ENCODE results near the gene UFL1. TPM values are rescaled to one million over a fixed set of nuclear protein-coding genes. Genes with fewer than 3 reads are reported as not detected.

Gene UFL1
- total and polyA plus RNA-seq, 4 donors: 13.1 to 25.9 (median 17.8) TPM

GRCh38 chr6:96532399-96532798 is 10.8 kb downstream of the UFL1 start:
- Histone ChIP-seq H3K4me3 (ENCODE audit: low read depth in 1 of 3, low read length in 3 of 3) (no peak overlapping the region), H3K27me3 (ENCODE audit: control insufficient read depth in 4 of 4, insufficient read depth in 4 of 4, low read length in 3 of 4) (no peaks in the 10 kb centered on the region), H3K27ac (ENCODE audit: low read depth in 1 of 2, low read length in 2 of 2) (no peak overlapping the region), H3K9me3 (ENCODE audit: control insufficient read depth in 4 of 4, low read length in 3 of 4) (no peaks in the 10 kb centered on the region), H3K4me1 (ENCODE audit: control insufficient read depth in 4 of 4, insufficient read depth in 4 of 4, low read length in 3 of 4) (no peaks in the 10 kb centered on the region), H3K9ac (ENCODE audit: low read depth in 1 of 2, low read length in 2 of 2) (no peak overlapping the region), H3K36me3 (ENCODE audit: control insufficient read depth in 4 of 4, insufficient read depth in 3 of 4, low read depth in 1 of 4, low read length in 3 of 4) (peaks cover 3 to 52% (median 37%) of the 10 kb centered on the region in 4 donors)
- 93% methylated on average over 1 of the region's 1 CpG for WGBS
- TF ChIP-seq, protein P1, sequence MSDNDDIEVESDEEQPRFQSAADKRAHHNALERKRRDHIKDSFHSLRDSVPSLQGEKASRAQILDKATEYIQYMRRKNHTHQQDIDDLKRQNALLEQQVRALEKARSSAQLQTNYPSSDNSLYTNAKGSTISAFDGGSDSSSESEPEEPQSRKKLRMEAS (IDR thresholded peaks at IDR 0.05): no peak
- DNase-seq (ENCODE audit: low spot score): no peak

GRCh38 chr6:96537726-96538125 is 16.1 kb downstream of the UFL1 start:
- Histone ChIP-seq H3K9me3 (ENCODE audit: control insufficient read depth in 4 of 4, low read length in 3 of 4) (no peaks in the 10 kb centered on the region), H3K9ac (ENCODE audit: low read depth in 1 of 2, low read length in 2 of 2) (no peak overlapping the region), H3K4me3 (ENCODE audit: low read depth in 1 of 3, low read length in 3 of 3) (no peak overlapping the region), H3K4me1 (ENCODE audit: control insufficient read depth in 4 of 4, insufficient read depth in 4 of 4, low read length in 3 of 4) (no peaks in the 10 kb centered on the region), H3K36me3 (ENCODE audit: control insufficient read depth in 4 of 4, insufficient read depth in 3 of 4, low read depth in 1 of 4, low read length in 3 of 4) (peaks cover 2 to 32% (median 29%) of the 10 kb centered on the region in 4 donors), H3K27ac (ENCODE audit: low read depth in 1 of 2, low read length in 2 of 2) (no peak overlapping the region), H3K27me3 (ENCODE audit: control insufficient read depth in 4 of 4, insufficient read depth in 4 of 4, low read length in 3 of 4) (no peaks in the 10 kb centered on the region)
- TF ChIP-seq YY1 (IDR thresholded peaks at IDR 0.05): no peak
- TF ChIP-seq NR2F2 (IDR thresholded peaks at IDR 0.05): no peak
- TF ChIP-seq ZBTB33 (IDR thresholded peaks at IDR 0.05): no peak
- no peak for TF ChIP-seq HNF4G (IDR thresholded peaks at IDR 0.05)
- TF ChIP-seq, protein P1 (IDR thresholded peaks at IDR 0.05): no peak
- no peak for TF ChIP-seq JUND (IDR thresholded peaks at IDR 0.05)
- TF ChIP-seq HNF4A (conservative IDR thresholded peaks at IDR 0.05): no peak
- no peak for TF ChIP-seq RAD21 (IDR thresholded peaks at IDR 0.05)
- TF ChIP-seq RXRA (IDR thresholded peaks at IDR 0.05): no peak
- TF ChIP-seq TAF1 (conservative IDR thresholded peaks at IDR 0.05): no peak
- TF ChIP-seq SP1 (IDR thresholded peaks at IDR 0.05): no peak
- TF ChIP-seq FOXA1 (IDR thresholded peaks at IDR 0.05): no peak
- TF ChIP-seq ATF3 (IDR thresholded peaks at IDR 0.05): no peak
- TF ChIP-seq GABPA (IDR thresholded peaks at IDR 0.05 in 1 of 2, conservative IDR thresholded peaks at IDR 0.05 in 1 of 2): no peak
- TF ChIP-seq EGR1 (IDR thresholded peaks at IDR 0.05; ENCODE audit: low read depth in 2 of 2): no peak
- TF ChIP-seq CTCF (IDR thresholded peaks at IDR 0.05; ENCODE audit: low read depth, low read length, missing input control): no peak
- TF ChIP-seq REST (IDR thresholded peaks at IDR 0.05): no peak
- no peak for TF ChIP-seq FOXA2 (IDR thresholded peaks at IDR 0.05)
- DNase-seq (ENCODE audit: low spot score): no peak
- WGBS: 30% methylated on average over 5 of the region's 5 CpGs

Measured in liver (tissue), 9 donors.